ENCODE results near the gene STK17B.

- TF ChIP-seq CTCF (conservative IDR thresholded peaks at IDR 0.05; ENCODE audit: low read length) (no peak), EZH2phosphoT487 (IDR thresholded peaks at IDR 0.05; ENCODE audit: borderline replicate concordance, low read depth, low read length) (no peak)
These were observed 62.8 kb downstream of the STK17B start for GRCh38 chr2:196108604-196109003.

Measured in OCI-LY7 (cell line).